Activated T-helper 1 cell treated with anti-CD3 and anti-CD28 coated beads, Interleukin-2, amount 50 U/mL, for 16 hours (primary cell): ENCODE results near the gene ITPKA.

Experiments
- DNase-seq, 2 donors: peaks; one replicate each; pipeline ENCODE4 v3.0.0-alpha.2; 2020; ENCODE audit warnings: low read depth in 1 of 2, low spot score in 1 of 2

The ITPKA gene

GRCh38 chr15:41507820-41508290 is 14.2 kb downstream of the ITPKA start:
- DNase-seq: no peak

GRCh38 chr15:41510728-41511127 is 17.1 kb downstream of the ITPKA start:
- no peak for DNase-seq

GRCh38 chr15:41511331-41511898 is 17.7 kb downstream of the ITPKA start:
- no peak for DNase-seq

- DNase-seq: no peak
These were observed 18.3 kb downstream of the ITPKA start for GRCh38 chr15:41511899-41512369.

GRCh38 chr15:41512512-41512939 is 18.9 kb downstream of the ITPKA start:
- DNase-seq: no peak

GRCh38 chr15:41512940-41513505 is 19.3 kb downstream of the ITPKA start:
- no peak for DNase-seq

- no peak for DNase-seq
These were observed 20.0 kb downstream of the ITPKA start, which contains the start of gene LTK for GRCh38 chr15:41513506-41514227. Gene LTK (minus strand): TSS chr15:41513827. CDS start chr15:41513709, 118 bp downstream.

GRCh38 chr15:41517895-41518449 is 24.3 kb downstream of the ITPKA start:
- DNase-seq: no peak

GRCh38 chr15:41520636-41521035 is 27.0 kb downstream of the ITPKA start:
- DNase-seq: no peak

- DNase-seq: no peak
These were observed 27.9 kb downstream of the ITPKA start for GRCh38 chr15:41521614-41522013.

- DNase-seq: no peak
These were observed 29.4 kb downstream of the ITPKA start for GRCh38 chr15:41523097-41523496.

- no peak for DNase-seq
These were observed 36.8 kb downstream of the ITPKA start for GRCh38 chr15:41530363-41530956.

- DNase-seq: no peak
These were observed 41.9 kb downstream of the ITPKA start for GRCh38 chr15:41535544-41535943.

GRCh38 chr15:41536866-41537265 is 43.2 kb downstream of the ITPKA start:
- no peak for DNase-seq

- no peak for DNase-seq
These were observed 49.8 kb downstream of the ITPKA start for GRCh38 chr15:41543521-41543870.

- no peak for DNase-seq
These were observed 51.0 kb downstream of the ITPKA start for GRCh38 chr15:41544650-41545015.

- no peak for DNase-seq
These were observed 51.5 kb downstream of the ITPKA start for GRCh38 chr15:41545218-41545617.

- no peak for DNase-seq
These were observed 53.4 kb downstream of the ITPKA start for GRCh38 chr15:41546851-41547786.

- no peak for DNase-seq
These were observed 56.5 kb downstream of the ITPKA start for GRCh38 chr15:41550066-41550775.
